Measurements from ENCODE around the gene NMD3. TPM values are rescaled to one million over a fixed set of nuclear protein-coding genes. Genes with fewer than 3 reads are reported as not detected.

Gene NMD3
- total and polyA plus RNA-seq, 2 of the 13 experiments (the other 11 are each of a cell fraction or from before 2014, with no cell fraction given), result 44.2 to 55.2 TPM

DNA sequence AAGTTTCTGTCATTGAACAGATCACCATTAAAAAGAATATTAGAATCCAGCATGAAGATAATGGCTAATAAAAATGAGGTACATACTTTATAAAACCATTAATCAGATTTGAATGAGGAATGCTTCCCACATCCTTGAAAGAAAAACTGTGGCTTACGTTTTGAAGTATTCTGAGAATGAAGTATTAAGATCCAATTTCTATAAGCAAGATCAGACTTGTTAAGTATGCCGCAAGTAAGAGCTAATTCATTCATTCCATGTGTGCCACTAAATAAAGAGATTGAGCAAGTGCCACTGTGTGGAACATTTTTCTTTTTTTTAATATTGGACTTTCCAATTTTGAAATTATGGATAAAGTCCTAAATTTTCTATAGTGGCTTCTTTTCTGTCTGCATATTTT is 30.6 kb downstream of the NMD3 start (continued):
- TF ChIP-seq, protein P1, sequence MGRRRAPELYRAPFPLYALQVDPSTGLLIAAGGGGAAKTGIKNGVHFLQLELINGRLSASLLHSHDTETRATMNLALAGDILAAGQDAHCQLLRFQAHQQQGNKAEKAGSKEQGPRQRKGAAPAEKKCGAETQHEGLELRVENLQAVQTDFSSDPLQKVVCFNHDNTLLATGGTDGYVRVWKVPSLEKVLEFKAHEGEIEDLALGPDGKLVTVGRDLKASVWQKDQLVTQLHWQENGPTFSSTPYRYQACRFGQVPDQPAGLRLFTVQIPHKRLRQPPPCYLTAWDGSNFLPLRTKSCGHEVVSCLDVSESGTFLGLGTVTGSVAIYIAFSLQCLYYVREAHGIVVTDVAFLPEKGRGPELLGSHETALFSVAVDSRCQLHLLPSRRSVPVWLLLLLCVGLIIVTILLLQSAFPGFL (CRISPR knock-in tag; IDR thresholded peaks at IDR 0.05), result no peak
- TF ChIP-seq HDAC2 (CRISPR knock-in tag; IDR thresholded peaks at IDR 0.05) (no peak), NCOA1 (CRISPR knock-in tag; IDR thresholded peaks at IDR 0.05) (no peak), ZBTB8A (CRISPR knock-in tag; IDR thresholded peaks at IDR 0.05; ENCODE audit: borderline replicate concordance, low read depth) (no peak), MEIS2 (CRISPR knock-in tag; IDR thresholded peaks at IDR 0.05) (no peak)
- TF ChIP-seq, protein P2, sequence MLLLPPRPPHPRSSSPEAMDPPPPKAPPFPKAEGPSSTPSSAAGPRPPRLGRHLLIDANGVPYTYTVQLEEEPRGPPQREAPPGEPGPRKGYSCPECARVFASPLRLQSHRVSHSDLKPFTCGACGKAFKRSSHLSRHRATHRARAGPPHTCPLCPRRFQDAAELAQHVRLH (CRISPR knock-in tag; IDR thresholded peaks at IDR 0.05; ENCODE audit: borderline replicate concordance, low read depth), result no peak
- TF ChIP-seq, protein P3, sequence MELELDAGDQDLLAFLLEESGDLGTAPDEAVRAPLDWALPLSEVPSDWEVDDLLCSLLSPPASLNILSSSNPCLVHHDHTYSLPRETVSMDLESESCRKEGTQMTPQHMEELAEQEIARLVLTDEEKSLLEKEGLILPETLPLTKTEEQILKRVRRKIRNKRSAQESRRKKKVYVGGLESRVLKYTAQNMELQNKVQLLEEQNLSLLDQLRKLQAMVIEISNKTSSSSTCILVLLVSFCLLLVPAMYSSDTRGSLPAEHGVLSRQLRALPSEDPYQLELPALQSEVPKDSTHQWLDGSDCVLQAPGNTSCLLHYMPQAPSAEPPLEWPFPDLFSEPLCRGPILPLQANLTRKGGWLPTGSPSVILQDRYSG (CRISPR knock-in tag; IDR thresholded peaks at IDR 0.05), result no peak
- TF ChIP-seq, protein P4, sequence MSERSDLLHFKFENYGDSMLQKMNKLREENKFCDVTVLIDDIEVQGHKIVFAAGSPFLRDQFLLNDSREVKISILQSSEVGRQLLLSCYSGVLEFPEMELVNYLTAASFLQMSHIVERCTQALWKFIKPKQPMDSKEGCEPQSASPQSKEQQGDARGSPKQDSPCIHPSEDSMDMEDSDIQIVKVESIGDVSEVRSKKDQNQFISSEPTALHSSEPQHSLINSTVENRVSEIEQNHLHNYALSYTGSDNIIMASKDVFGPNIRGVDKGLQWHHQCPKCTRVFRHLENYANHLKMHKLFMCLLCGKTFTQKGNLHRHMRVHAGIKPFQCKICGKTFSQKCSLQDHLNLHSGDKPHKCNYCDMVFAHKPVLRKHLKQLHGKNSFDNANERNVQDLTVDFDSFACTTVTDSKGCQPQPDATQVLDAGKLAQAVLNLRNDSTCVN (CRISPR knock-in tag; IDR thresholded peaks at IDR 0.05; ENCODE audit: borderline replicate concordance), result no peak
- TF ChIP-seq, protein P5, sequence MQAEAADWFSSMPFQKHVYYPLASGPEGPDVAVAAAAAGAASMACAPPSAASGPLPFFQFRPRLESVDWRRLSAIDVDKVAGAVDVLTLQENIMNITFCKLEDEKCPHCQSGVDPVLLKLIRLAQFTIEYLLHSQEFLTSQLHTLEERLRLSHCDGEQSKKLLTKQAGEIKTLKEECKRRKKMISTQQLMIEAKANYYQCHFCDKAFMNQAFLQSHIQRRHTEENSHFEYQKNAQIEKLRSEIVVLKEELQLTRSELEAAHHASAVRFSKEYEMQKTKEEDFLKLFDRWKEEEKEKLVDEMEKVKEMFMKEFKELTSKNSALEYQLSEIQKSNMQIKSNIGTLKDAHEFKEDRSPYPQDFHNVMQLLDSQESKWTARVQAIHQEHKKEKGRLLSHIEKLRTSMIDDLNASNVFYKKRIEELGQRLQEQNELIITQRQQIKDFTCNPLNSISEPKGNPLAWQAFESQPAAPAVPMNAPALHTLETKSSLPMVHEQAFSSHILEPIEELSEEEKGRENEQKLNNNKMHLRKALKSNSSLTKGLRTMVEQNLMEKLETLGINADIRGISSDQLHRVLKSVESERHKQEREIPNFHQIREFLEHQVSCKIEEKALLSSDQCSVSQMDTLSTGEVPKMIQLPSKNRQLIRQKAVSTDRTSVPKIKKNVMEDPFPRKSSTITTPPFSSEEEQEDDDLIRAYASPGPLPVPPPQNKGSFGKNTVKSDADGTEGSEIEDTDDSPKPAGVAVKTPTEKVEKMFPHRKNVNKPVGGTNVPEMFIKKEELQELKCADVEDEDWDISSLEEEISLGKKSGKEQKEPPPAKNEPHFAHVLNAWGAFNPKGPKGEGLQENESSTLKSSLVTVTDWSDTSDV (CRISPR knock-in tag; IDR thresholded peaks at IDR 0.05), result no peak
